ELR (cell line): ENCODE measurements around the gene CRYBG1.

Source experiments
- DNase-seq: peaks from one replicate; pipeline ENCODE4 v3.0.0-alpha.2; 2015; ENCODE audit warnings: low read depth

CRYBG1 gene

DNA sequence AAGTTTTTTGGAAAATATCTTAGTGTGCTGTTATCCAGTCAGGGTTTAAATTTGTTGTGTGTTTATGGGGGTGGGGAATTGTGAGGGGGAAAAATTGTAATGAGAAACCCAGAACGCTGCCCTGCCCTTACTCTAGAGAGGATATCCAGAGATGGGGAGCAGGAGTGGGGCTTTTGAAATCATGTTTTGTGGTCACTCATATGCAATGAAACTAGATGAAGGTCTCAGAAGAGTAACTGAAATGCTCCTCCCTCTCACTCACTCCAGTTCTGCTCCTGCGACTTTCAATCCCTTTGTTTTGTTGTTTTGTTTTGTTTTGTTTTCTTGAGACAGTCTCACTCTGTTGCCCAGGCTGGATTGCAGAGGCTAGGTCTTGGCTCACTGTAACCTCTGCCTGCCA lies 100.0 kb downstream of the CRYBG1 start:
- no peak for DNase-seq

DNA sequence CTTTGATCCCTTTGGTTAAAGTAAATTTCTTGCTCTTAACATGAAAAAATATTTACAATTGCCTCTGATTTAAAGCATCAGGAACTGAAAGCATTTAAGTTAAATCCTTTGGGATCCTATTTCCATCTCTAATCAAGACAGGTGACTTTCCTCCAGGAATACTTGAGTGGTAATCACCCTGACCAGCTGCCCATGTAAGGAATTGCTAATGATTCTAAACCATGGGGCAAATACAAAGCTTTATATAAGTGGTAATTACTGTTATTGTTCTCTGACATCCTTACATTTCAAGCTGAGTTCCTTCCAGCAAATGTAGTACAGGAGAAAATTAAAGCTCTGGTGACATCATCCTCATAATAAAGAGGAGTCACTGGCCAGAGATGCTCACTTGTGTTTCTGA lies 100.6 kb downstream of the CRYBG1 start:
- no peak for DNase-seq

DNA sequence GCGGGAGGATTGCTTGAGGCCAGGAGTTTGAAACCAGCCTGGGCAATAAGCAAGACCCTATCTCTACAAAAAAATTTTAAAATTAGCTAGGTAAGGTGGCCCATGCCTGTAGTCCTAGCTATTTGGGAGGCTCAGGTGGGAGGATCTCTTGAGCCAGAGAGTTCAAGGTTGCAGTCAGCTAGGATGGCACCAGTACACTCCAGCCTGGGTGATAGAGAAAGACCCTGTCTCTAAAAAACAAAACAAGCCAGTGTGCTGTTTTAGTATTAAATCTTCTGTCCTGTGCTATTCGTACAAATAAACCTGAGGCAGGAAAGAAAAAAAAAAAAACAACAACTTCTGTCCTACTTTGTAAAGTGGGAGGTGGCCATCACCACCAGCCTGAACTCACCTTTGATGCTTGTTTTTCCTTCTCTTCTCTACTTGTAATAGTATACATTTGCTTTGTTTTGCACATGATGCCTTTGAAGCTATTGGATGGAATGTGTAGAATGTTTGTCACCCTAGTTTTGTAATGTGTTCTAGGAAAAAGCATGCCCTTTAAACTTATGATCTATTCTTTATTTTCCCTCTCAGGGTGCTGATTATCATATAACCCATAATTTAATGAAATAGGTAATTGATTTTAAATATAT lies 102.5 kb downstream of the CRYBG1 start:
- DNase-seq: no peak

DNA sequence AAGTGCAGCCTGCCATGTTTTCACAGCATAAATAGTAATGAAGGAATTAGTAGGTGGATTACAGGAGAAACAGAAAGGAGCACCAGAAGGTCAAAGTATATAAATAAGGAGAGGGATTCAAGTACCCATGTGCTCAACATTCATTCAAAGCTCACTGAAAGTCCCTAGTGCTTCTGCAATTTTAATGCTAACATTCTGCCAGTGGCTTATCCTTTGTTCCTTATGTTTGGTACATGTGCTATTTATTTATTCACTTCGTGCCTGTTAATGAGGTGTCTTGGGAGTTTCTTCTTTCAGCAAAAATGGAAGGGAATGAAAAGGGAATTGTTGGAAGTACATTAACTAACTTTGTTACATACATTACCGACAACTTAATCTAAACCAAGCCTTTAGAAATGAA lies 105.7 kb downstream of the CRYBG1 start:
- no peak for DNase-seq

DNA sequence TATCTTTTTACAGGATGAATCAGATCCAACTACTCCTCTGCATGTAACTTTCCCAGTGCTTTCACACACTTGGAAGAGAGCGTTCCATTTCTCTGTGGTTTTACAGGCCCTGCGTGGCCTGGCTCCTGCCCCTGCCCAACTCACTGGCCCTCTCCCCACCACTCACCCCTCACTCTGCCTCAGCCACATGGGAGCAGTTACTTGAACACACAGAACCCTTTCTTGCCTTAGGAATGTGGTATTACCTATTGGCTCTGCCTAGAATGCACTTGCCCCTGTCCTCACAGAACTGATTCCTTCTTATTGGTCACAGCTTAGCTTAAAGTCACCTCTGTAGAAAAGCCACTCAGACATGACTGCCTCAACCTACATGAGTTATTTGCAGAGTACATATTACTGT lies 108.4 kb downstream of the CRYBG1 start:
- no peak for DNase-seq

DNA sequence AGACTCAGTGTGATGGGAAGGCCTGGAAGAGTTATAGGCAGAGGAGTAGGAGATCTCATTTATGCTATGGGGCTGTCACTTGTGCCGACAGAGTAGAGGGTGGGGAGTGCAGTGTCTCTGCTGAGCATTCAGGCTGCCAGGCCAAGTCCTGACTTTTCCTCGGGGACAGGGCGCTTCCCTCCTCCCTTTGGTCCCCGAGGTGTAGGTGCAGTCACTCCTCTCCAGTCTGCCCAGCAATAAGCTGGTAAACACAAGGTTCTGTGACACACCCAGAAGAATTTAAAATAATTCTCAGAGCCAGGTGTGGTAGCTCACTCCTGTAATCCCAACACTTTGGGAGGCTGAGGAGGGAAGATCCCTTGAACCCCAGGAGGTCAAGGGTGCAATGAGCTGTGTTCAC lies 109.4 kb downstream of the CRYBG1 start:
- no peak for DNase-seq

DNA sequence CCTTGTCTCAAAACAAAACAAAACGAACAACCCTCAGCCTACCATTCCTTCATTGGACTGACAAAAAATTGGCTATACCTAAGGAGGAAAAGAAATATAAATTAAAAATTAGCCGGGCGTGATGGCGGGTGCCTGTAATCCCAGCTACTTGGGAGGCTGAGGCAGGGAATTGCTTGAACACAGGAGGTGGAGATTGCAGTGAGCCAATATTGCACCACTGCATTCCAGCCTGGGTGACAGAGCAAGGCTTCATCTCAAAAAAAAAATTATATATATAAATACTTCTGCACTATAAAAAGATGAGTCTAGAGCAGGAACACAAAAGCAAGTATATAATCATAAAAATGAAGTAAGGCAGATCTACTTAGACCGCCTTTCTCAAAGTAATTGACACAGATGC lies 109.8 kb downstream of the CRYBG1 start:
- DNase-seq: no peak

DNA sequence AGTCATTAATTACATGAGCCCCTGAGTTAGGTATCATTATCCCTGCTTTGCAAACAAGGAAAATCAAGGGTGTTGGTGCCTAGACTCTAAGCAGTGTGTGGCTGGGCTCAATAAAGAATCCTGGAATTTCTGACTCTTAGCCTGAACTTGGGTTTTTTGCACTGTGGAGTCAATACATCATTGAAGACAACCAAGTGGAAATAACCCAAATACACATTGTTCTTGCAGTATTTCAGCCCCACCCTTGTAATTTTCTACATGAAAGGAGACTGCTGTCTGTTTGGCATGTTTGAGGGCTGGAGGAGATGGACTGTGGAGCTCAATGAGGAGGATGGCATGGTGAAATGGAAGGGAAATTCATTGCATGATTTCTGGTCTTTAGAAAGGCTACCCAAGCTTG lies 110.3 kb downstream of the CRYBG1 start:
- no peak for DNase-seq

DNA sequence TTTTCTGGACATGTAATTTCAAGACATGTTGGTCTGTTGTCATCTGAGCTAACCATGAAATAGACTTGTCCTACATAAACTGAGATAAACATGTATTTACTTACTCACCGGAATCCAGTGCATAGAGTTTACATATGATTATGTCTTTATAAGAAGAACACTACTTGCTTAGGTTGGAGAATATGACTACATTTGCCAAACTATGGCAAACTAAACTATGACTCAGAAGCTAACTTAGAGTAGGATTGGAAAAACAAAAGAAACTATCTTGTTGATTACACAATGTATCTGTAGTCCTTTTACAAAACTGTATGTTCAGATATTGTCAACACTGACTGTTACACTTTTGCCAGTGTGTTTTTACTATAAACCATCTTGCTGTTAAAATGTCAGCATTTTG lies 113.3 kb downstream of the CRYBG1 start:
- peak; percentile 71 for DNase-seq

DNA sequence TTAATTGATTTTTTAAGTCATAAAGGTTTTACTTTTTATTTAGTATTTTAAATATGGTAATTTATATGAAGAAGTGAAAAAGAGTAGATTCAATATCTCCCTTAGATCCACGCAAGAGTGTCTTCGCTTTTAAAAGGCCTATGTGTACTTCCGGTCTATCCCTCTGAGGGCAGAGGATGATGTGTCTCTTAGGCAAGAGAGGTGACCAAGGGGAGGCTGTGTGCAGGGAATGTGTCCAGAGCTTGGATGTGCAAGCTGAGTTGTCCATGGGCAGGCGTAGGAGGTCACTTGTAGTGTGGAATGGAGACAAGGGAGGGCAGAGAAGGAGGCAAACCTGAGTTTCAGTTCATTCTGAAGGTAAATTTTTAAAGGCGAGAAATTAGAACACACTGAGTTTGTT lies 113.9 kb downstream of the CRYBG1 start:
- peak; percentile 20 for DNase-seq

DNA sequence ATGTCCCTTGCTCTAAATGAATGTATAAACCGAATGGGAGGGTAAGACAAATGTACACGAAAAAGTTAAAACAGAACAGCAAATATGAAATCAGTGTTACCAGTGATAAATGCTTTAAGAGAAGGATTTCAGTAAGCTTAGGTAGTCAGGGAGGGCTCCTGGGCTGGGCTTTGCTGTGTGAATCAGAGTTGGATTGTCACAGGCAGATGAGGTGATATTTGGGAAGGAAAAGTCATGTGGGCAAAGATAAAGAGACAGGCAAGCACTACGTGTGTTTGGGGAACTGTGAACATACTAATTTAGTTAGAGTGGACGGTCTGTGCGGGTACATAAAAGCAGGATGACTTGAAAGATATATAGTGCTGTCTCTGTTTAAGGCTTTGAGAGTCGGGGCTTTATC lies 114.8 kb downstream of the CRYBG1 start:
- DNase-seq: no peak

DNA sequence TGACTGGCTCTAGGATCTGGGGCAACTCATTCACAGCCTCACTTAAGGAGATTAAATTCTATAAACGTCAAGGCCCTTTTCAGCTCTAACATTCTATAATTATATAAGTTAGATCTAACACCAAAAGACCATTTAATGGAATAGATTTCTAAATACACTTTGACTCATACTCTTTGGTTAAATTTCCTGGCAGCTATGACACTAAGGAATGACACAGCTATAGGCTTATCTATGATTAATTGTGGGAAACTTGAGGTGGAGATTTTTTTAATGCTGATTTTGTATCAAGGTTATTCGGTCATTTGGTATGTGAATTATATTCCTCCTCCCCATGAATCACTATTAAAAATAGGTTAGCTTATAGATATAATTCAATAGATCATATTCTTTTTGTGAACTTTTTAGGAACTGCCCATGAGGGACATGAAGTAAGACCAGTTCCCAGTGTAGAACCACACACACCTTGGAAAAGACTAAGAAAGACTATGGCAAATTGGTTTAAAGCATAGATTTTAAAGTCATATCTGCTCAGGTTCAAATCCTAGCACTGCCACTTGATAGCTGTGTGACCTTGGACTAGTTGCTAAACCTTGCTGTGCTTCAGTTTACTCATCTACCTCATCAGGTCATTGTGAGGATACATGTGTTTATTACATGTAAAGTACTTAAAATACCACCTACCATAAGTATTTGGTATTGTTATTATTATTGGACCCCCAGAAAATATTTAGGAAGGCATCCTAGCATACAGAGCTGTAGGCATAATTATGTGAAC lies 116.0 kb downstream of the CRYBG1 start:
- DNase-seq: peak; percentile 70

DNA sequence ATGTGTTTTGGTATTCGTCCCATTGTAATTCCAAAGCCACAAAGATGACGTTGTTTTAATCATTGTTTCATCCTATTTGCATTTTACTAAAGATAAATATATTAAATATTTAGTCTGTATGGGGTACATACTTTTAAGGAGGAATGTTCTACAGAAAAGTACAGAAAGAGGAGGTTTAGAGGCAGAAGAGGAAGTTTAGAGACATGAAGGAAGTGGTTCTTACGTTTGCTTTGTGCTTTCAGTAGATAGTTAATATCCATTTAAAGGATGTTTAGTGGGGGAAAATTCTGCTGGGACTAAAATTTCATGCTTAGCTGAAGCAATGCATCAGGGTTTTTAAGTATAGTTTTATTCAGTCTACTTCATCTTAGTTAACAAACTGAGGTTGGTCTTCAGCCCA lies 116.6 kb downstream of the CRYBG1 start:
- DNase-seq: no peak

DNA sequence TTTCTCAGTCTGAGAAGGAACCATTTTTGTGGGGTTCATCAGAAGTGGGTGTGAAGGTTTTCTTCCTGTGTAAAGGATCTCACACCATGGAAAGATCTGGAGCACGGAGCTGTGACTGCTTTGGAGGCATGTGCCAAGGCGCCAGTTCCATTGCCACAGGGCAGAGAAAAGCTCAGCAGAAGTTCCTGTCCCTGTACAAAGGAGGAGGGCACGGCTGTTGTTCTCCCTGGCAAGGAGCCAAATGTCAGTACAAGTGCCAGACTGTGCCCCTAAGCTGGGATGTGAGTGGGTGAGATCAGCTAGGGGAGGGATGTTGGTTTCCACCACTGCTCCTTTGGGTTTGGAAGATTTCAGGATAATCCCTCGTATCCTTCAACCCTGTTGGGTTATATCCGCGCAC lies 117.3 kb downstream of the CRYBG1 start:
- DNase-seq: no peak

DNA sequence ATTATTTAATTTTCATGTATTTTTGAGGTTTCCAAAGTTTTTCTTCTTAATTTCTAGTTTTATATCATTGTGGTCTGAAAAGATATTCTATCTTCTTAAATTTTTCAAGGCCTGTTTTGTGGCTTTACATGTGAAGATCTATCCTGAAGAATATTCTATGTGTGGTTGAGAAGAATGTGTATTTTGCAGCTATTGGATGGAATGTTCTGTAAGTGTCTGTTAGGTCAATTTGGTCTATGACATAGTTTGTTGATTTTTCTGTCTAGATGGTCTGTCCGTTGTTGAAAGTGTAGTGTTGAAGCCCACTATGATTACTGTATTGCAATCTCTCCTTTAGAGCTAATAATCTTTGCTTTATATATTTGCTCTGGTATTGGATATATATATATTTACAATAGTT lies 125.7 kb downstream of the CRYBG1 start:
- DNase-seq: no peak

DNA sequence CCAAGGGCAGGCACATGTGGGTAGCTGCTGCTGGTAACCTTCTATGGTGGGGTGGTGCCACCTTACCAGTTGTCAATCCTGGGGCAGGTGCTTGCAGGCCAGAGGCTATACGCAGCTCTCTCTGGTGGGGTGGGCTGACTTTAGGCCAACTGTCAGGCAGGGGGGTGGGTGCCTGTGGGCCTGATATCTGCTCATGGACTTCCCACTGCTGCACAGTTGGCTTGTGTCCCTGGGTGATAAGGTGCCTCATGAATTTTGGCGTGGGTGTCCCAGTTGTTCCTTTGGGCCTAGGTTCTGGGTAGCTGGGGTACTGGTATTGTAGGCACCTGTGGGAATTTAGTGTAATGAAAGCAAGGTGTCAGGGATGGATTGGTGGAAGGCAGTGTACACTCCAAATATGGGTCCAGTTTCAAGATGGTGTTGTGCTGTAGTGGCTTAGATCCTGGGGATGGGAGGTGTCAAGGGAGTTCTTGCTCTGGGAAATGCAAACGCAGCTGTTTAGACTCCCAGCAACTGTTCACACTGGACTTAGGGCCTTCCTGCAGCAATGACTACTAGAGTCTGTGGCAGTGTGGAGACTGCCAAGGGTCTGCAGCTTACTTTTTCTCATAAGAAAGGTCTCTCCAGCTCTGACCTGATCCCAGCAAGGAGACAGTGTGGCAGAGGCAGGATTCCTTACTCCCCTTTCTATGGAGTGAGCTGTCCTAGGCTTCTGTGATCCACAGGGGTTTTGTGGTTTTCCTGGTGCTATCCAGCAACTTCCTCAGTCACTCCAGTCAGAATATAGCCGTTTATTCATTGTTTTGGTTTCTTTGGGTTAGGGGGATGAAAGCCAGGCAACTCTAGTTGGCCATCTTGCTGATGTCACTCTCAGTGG lies 128.2 kb downstream of the CRYBG1 start:
- peak; percentile 54 for DNase-seq

DNA sequence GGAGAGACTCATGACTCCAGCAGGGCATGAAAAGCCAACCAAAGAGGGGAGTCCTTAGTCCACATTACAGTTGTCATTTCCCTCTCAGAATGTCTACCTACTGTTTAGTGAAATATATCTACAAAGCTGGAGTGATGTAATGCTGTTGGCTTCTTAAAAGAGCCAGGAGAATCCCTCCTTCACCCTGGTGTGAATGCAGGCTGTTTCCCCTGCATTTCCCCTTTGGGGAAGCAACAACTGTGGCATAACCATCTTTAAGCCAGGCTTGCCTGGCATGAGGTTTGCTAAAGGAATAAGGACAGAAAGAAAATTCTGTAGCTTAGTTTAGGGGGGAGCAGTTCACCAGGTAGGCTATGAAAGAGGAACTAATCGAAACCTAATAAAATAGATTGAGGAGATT lies 129.5 kb downstream of the CRYBG1 start:
- DNase-seq: no peak

DNA sequence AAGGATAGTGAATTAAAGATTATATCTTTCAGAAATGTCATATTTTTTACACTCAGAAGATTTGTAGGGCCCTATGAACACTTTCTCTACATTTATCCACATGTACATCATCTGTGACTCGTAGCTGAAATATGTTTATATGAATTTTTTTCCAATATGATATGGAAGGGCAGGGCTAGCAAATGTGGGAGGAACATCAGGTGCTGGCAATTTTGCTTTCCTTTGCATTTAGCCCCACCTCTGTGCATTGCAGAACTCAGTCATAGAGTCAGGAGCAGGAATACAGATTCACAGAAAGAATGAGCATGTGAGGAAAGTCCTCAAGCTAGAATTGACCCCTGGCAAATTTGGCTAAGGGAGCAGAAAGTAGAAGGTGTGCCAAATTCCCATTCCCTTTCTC lies 129.9 kb downstream of the CRYBG1 start:
- DNase-seq: peak; percentile 37

DNA sequence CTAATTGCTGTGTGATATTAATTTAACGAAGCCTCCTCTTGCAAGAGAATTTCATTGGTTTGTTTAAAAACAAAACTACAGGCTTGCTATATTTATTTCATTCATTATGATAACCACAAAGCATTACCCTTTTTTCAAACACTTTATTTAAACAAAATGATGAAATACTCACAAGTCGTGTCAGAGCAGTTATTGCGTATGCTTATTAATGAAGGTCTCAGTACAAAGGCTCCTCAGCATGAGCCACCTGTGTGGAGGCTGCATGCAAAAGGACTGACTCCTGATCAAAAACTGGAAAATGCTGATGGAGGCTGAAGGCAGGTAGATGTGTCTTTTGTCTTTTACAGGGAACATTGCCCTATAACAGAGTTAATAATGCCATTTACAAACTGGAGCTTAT lies 130.5 kb downstream of the CRYBG1 start:
- no peak for DNase-seq

DNA sequence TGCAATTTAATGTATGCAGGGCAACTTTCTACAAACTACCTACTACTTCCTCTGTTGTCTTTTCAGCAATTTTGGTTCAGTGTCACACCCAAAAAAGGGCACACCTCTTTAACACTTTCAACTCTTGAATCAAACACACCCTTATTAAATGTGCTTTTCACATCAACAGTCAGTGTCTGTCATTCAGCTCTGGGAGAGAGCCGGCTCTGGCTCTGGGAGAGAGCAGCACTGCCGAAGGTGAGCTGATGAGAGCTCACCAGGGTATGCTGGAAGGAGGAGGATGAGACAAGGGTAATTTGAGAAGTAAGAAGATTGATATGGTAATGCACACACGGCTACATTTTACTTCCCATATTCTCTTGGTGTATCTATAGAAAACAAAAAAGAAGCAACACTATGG lies 134.5 kb downstream of the CRYBG1 start:
- DNase-seq: no peak

DNA sequence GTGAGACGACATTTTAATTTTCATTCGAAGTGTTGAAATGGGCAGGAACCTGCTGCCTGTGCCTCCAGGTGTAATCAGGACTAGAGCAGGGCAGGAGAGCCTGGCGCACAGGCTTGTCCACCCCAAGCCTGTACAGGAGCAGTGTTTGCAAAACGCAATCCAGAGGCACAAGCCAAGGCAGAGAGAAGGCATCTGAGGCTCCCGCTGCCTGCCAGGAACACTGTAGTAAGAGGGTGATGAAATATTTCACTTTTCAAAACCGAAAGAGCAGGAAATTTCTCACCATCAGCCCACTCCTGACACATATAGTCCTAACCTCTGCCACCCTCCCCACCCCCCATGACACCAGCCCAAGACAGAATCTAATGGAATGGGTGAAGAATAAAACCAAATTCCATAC lies 136.3 kb downstream of the CRYBG1 start:
- DNase-seq: no peak

DNA sequence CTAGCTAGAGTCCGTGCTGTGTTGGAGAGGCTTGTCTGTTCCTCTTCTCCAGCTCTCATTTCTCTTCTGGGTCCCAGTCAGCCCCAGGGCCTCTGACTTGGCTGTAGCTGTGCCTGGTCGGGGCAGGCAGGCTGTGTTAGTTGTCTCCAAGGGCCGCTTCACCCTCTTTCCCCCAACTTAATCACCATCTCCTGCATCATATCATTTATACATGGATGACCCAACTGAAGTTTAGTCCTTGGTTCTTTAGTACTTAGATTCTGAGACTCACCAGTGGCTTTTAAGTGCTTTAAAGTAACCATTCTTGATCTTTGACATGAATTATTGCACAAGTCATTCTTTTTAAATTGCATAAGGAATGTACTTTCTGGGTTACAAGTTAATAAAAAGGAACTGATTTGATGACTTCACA lies 141.4 kb downstream of the CRYBG1 start:
- no peak for DNase-seq

DNA sequence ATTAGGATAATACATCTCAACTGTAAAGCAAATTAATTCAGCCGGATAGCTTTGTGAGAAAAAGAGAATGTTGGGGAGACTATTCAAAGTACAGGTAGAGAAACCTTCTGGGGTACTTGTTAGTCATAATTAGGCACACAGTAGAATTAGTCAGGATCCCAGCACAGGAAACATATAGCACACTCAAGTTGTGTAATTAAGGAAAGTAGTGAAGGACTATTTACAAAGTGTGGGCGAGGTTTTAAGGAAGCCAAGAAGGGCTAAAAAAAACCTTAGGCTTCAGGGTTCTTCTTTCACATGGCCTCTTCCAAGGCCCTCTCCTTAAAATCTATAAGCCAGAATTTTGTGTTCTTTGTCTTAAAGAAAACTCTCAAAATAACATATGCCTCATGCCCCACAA lies 142.0 kb downstream of the CRYBG1 start:
- no peak for DNase-seq
